Effector memory CD4-positive, alpha-beta T cell (primary cell): ENCODE data around the gene MYO5A.

Experiments used
- DNase-seq, 3 donors: peaks; one replicate each; pipeline ENCODE4 v3.0.0-alpha.2; 2020
- H3K27ac ChIP-seq: 2 replicates; pipeline ENCODE4 v1.7.0; 2013; ENCODE audit warnings: mild to moderate bottlenecking, low read length, moderate library complexity; ENCODE audit not compliant: insufficient read depth, poor library complexity, severe bottlenecking
- H3K27me3 ChIP-seq: replicated peaks from 2 replicates; pipeline ENCODE4 v1.7.0; 2013; ENCODE audit warnings: mild to moderate bottlenecking, low read length; ENCODE audit not compliant: insufficient read depth, control insufficient read depth, poor library complexity, severe bottlenecking
- H3K36me3 ChIP-seq: 2 replicates; pipeline ENCODE4 v1.7.0; 2013; ENCODE audit warnings: mild to moderate bottlenecking, low read length, moderate library complexity; ENCODE audit not compliant: control insufficient read depth, insufficient read depth
- H3K4me1 ChIP-seq: 2 replicates; pipeline ENCODE4 v1.7.0; 2013; ENCODE audit warnings: low read length, mild to moderate bottlenecking; ENCODE audit not compliant: control insufficient read depth, insufficient read depth, poor library complexity, severe bottlenecking
- H3K4me3 ChIP-seq: 2 replicates; pipeline ENCODE4 v1.7.0; 2013; ENCODE audit warnings: low read length, low read depth, mild to moderate bottlenecking; ENCODE audit not compliant: insufficient read depth, poor library complexity, severe bottlenecking
- H3K9me3 ChIP-seq: 2 replicates; pipeline ENCODE4 v1.7.0; 2013; ENCODE audit warnings: mild to moderate bottlenecking, low read length, moderate library complexity; ENCODE audit not compliant: control insufficient read depth

The MYO5A gene

DNA sequence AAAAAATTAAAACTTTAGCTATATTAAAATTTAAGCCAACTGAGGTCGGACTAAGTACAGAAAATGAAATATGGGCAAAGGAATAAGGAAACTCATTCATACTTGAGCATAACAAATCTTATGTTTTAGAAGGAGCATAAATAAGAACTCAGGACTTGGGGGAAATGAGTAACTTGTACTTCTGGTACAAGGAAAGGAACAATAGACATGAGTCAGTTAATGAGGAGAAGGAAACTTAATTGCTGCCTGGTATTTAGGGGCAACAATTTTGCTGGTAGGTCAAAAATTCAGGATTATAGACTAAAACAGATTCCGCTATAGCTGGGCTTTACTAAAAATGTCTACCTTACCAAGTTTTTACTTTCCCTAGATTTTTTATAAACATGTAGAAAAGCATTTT is 113.1 kb downstream of the MYO5A start:
- peaks cover 9% of the 10 kb centered on the region for H3K36me3 ChIP-seq
- H3K4me3 ChIP-seq = no peak overlapping the region
- no peak for DNase-seq
- H3K4me1 ChIP-seq = no peaks in the 10 kb centered on the region
- no peak overlapping the region for H3K27ac ChIP-seq
- H3K27me3 ChIP-seq = no peaks in the 10 kb centered on the region
- H3K9me3 ChIP-seq = no peaks in the 10 kb centered on the region

DNA sequence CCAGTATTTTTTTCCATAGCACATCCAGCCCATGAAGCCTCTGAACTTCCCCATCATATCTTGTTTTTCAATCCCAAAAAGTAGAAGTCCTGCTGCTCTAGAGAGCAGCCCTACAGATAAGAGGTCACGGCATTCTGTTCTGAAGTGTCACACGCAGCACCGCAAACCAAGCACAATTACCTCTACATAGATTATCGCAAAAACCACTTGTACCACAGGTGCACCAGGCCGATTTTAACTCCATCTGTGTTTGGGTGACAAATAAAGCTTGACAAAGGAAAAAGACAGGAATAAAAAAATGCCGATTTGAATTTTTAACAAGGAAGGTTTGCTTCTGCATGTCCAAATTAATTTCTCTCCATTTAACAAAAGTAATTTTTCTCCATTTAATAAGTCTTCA is 113.7 kb downstream of the MYO5A start:
- Histone ChIP-seq H3K4me1 (no peaks in the 10 kb centered on the region), H3K27ac (no peak overlapping the region), H3K9me3 (no peaks in the 10 kb centered on the region), H3K4me3 (no peak overlapping the region), H3K27me3 (no peaks in the 10 kb centered on the region), H3K36me3 (peaks cover 5% of the 10 kb centered on the region)
- DNase-seq = no peak

DNA sequence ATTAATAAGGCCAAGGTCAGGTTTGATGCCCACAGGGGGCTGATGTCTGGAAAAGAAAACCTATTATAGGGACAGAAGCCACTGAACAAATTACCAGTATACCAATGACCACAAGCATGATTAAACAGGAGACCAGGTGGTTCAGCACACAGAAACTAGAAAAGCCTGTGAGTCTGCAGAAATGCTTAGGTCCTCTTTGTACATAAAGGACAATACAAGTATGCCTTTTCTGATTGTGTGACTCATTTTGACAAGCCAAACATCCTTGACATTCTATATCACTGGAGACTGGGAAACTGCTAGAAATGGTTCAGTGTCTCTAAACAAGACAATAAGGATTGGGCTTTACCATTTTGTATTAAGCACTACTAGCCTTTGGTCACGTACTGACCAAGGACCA is 119.9 kb downstream of the MYO5A start:
- no peaks in the 10 kb centered on the region for H3K4me1 ChIP-seq

DNA sequence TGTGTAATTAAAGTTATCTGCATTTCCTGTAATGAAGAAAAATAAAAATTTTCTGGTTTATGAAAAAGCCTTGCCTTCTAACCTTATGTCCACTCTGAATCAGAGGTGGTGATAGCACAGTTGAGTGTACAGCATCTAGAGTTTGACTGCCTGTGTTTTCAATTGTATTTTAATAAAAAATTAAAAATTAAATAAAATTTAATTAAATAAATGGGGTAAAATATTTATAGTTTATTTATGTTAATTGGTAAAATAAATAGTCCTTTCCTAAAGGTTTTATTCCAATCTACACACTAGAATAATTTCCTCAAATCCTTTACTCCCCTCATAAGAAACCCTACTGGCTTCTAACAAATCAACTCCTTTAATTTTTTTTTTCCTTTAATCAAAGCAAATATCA is 121.3 kb downstream of the MYO5A start:
- H3K36me3 ChIP-seq = peaks cover 7% of the 10 kb centered on the region
- DNase-seq = no peak
- H3K4me3 ChIP-seq = no peak overlapping the region
- no peaks in the 10 kb centered on the region for H3K4me1 ChIP-seq
- no peak overlapping the region for H3K27ac ChIP-seq
- H3K9me3 ChIP-seq = no peaks in the 10 kb centered on the region
- H3K27me3 ChIP-seq = no peaks in the 10 kb centered on the region

More for the DNA sequence above, 119.9 kb downstream of the MYO5A start:
- Histone ChIP-seq H3K27ac (no peak overlapping the region), H3K36me3 (peaks cover 7% of the 10 kb centered on the region), H3K4me3 (no peak overlapping the region), H3K27me3 (no peaks in the 10 kb centered on the region), H3K9me3 (no peaks in the 10 kb centered on the region)
- DNase-seq = no peak

DNA sequence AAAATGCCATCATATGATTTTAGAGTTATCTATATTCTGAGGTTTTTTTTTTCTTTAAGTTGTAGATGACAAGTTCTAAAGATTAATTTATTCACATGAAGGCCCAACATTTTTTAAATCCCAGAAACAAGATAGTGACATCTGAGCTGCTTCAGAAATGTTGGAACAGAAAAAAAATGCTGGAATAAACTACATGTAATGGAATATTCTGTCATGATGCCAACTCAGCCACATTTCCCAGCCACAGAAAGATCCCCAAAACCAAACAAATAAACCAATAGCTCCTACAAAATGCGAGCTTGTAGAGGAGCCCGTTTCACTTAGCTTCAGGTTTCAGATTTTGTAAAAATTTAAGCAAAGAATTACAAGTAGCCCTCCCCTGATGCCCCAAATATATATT is 122.1 kb downstream of the MYO5A start:
- DNase-seq = no peak
- Histone ChIP-seq H3K4me1 (no peaks in the 10 kb centered on the region), H3K27me3 (no peaks in the 10 kb centered on the region), H3K4me3 (no peak overlapping the region), H3K27ac (no peak overlapping the region), H3K36me3 (peaks cover 7% of the 10 kb centered on the region), H3K9me3 (no peaks in the 10 kb centered on the region)

DNA sequence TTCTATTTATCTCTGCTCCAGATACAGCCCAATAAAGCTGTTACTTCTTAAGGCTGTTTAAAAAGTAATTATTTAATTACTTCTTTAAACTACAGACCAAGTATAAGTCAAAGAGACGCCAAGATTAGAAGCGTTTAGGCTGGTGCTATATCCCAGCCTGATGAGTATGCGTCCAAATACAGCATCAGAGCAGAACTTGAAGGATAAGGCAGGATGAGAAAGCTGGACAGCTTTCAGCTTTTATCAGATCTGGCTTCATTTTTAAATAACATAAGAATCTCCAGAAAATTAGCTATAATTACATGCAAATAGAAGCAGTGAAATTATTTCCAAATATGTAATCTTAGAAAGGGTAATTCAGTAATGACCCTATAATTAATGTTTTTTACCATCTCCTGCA is 122.8 kb downstream of the MYO5A start:
- peaks cover 7% of the 10 kb centered on the region for H3K36me3 ChIP-seq
- no peaks in the 10 kb centered on the region for H3K9me3 ChIP-seq
- no peaks in the 10 kb centered on the region for H3K27me3 ChIP-seq
- H3K4me3 ChIP-seq = no peak overlapping the region
- no peak overlapping the region for H3K27ac ChIP-seq
- no peak for DNase-seq
- H3K4me1 ChIP-seq = no peaks in the 10 kb centered on the region

DNA sequence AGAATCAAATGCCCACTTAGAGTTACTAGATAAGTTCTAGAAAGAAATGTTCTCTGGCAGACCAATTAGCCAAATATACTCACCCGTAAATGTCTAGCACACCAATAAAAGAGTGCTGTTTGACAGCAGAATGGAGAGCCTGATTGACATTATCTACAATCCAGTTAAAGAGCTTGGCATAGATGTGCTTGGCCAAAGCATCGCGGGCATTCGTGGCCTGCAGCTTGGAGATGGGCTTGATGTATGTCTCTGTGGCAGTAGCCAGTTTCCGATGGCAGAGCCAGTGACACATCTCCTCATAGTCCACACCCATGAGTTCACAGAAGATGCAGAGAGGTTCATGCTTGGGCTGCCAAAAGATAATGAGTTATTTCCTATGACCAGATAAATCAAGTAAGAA is 131.6 kb downstream of the MYO5A start:
- no peak overlapping the region for H3K27ac ChIP-seq
- no peak overlapping the region for H3K4me3 ChIP-seq
- no peaks in the 10 kb centered on the region for H3K4me1 ChIP-seq
- no peaks in the 10 kb centered on the region for H3K27me3 ChIP-seq
- peaks cover 3% of the 10 kb centered on the region for H3K36me3 ChIP-seq
- no peaks in the 10 kb centered on the region for H3K9me3 ChIP-seq
- DNase-seq = no peak

DNA sequence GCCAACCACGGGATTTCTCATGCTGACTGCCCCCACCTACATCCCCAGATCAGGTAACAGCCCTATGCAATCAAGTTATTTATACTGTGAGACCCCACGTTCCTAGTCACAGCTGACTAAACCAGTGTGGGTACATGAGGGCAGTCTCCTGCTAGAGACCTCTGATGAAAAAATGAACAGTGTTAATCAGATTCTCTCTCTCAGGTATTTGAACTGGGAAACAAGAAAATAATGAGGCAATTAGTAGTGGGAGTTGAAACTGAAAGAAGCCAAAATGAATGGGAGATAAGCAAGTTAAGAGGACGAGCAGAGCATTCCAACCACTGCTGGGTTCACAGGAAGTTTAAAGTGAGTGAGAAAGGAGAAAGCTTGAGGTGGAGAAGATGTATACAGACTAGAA is 134.6 kb downstream of the MYO5A start:
- Histone ChIP-seq H3K36me3 (peaks cover 3% of the 10 kb centered on the region), H3K9me3 (no peaks in the 10 kb centered on the region), H3K4me1 (no peaks in the 10 kb centered on the region), H3K27ac (no peak overlapping the region), H3K27me3 (no peaks in the 10 kb centered on the region), H3K4me3 (no peak overlapping the region)
- no peak for DNase-seq

DNA sequence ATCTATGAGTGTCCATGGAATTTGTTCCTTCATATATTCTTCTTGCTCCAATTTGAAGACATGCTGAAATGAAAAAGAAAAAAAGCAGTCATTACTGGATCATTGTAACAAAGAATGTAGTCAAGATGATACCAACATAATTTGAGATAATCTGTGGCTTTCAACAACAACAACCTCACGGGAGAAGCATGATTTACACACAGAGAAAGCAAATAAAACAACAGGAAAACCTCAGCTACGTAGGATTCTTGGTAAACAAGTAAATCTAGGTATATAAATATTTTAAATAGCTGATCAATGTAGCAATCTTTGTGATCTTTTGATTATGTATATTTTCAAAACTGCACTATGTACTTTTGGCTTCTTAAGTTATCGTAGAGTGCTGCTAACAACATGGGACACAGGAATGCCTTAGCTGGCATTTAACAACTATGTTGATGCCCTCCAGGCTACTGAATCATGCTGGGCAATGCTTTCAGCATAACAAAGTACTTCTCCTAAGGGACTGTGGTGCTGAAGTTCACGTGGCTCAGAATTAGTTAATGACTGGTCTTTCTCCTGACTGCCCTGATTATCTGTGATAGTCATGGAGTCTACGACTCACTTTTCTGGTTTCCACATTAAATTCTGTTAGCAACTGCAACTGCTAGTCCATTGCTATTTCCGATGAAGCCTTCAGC is 136.5 kb downstream of the MYO5A start:
- no peak for DNase-seq
- no peaks in the 10 kb centered on the region for H3K27me3 ChIP-seq
- H3K4me1 ChIP-seq = no peaks in the 10 kb centered on the region
- no peak overlapping the region for H3K27ac ChIP-seq
- H3K4me3 ChIP-seq = no peak overlapping the region
- H3K9me3 ChIP-seq = no peaks in the 10 kb centered on the region
- peaks cover 16% of the 10 kb centered on the region for H3K36me3 ChIP-seq

DNA sequence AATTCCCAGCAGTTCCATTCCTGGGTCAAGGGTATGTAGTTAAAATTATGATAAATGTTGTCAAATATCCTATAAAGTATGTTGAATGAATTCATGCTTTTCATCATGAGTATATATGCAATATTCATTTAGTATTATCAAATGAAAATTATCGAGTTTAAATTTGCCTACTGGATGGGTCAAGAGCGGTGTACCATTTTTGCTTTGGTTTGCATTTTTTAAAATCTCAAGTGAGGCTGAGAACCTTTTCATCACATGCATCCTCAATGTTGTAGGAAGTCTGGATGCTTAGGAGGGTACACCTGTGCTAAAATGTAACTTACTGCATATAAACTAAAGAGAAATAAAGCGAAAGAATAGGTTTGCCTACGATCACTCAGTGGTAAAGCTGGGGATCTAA is 137.6 kb downstream of the MYO5A start:
- Histone ChIP-seq H3K36me3 (peaks cover 17% of the 10 kb centered on the region), H3K4me1 (no peaks in the 10 kb centered on the region), H3K9me3 (no peaks in the 10 kb centered on the region), H3K27ac (no peak overlapping the region), H3K4me3 (no peak overlapping the region), H3K27me3 (no peaks in the 10 kb centered on the region)
- no peak for DNase-seq
